Chondrocyte (in vitro differentiated cells): ENCODE results near the gene PCCA. TPM values are rescaled to one million over a fixed set of nuclear protein-coding genes. Genes with fewer than 3 reads are reported as not detected.

Experiments used
- DNase-seq: peaks from one replicate; pipeline ENCODE4 v3.0.0; 2021; ENCODE audit warnings: mixed read lengths, low spot score
- H3K27ac Mint-ChIP-seq: one replicate; pipeline ENCODE4 v1.8.0; 2021; ENCODE audit warnings: mild to moderate bottlenecking, moderate library complexity, mixed read lengths; ENCODE audit not compliant: unreplicated experiment
- H3K27me3 Mint-ChIP-seq: 2 replicates; pipeline ENCODE4 v1.8.0; 2021; ENCODE audit warnings: low read depth, mixed read lengths
- H3K36me3 Mint-ChIP-seq: 2 replicates; pipeline ENCODE4 v1.8.0; 2021; ENCODE audit warnings: low read depth, mixed read lengths
- H3K4me1 Mint-ChIP-seq: 2 replicates; pipeline ENCODE4 v1.8.0; 2021; ENCODE audit warnings: low read depth, mild to moderate bottlenecking, mixed read lengths
- H3K4me3 Mint-ChIP-seq: one replicate; pipeline ENCODE4 v1.8.0; 2021; ENCODE audit warnings: mild to moderate bottlenecking, moderate library complexity, mixed read lengths; ENCODE audit not compliant: unreplicated experiment
- H3K9me3 Mint-ChIP-seq: 2 replicates; pipeline ENCODE4 v1.8.0; 2021; ENCODE audit warnings: low read depth, mixed read lengths
- total RNA-seq: library from RNA; stranded (reverse); gene quantifications from 3 replicates; pipeline ENCODE4 v1.2.1, GENCODE V29; 2021
- TF ChIP-seq, protein P1 (sequence below): fragments of 200-600 bp; sonication (generic); IDR thresholded peaks from 2 replicates; pipeline ENCODE4 v1.5.0; 2021; ENCODE audit warnings: antibody characterized with exemption, mild to moderate bottlenecking, moderate library complexity

Gene PCCA
- total RNA-seq, 1 donor from 2014 or later = 15.1 TPM

DNA sequence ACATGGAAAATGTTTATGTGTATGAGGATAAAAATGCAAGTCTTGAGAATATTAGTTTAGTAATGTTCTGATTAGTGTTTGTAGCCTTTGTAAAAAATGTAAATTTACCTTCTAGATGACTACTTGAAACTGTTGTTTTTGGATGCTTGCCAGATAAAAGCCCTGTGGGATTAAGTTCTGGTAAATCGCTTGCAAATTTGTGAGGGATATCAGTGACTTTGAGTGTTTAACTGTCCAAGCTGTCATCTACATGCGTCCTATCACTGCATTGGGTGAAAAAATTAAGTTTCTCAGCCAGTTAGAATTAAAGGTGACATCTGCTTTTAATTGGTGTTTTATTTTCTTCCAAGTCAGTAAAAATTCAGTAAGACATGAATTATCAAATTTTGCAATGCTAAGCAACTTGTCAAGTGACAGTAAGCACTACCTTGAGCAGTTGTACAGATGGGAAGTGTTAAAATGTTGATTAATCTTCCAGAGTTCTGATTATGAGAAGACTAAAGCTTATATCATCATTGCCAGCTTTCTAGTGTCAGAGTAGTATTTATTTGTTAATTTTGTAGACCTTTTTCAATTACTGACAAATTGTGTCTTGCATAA lies 88.0 kb downstream of the PCCA start:
- Mint-ChIP-seq H3K4me1 (peaks cover 26% of the 10 kb centered on the region), H3K4me3 (no peak overlapping the region), H3K9me3 (no peaks in the 10 kb centered on the region), H3K27ac (no peak overlapping the region), H3K36me3 (no peaks in the 10 kb centered on the region), H3K27me3 (no peaks in the 10 kb centered on the region)
- no peak for DNase-seq
- TF ChIP-seq, protein P1, sequence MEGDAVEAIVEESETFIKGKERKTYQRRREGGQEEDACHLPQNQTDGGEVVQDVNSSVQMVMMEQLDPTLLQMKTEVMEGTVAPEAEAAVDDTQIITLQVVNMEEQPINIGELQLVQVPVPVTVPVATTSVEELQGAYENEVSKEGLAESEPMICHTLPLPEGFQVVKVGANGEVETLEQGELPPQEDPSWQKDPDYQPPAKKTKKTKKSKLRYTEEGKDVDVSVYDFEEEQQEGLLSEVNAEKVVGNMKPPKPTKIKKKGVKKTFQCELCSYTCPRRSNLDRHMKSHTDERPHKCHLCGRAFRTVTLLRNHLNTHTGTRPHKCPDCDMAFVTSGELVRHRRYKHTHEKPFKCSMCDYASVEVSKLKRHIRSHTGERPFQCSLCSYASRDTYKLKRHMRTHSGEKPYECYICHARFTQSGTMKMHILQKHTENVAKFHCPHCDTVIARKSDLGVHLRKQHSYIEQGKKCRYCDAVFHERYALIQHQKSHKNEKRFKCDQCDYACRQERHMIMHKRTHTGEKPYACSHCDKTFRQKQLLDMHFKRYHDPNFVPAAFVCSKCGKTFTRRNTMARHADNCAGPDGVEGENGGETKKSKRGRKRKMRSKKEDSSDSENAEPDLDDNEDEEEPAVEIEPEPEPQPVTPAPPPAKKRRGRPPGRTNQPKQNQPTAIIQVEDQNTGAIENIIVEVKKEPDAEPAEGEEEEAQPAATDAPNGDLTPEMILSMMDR = no peak

DNA sequence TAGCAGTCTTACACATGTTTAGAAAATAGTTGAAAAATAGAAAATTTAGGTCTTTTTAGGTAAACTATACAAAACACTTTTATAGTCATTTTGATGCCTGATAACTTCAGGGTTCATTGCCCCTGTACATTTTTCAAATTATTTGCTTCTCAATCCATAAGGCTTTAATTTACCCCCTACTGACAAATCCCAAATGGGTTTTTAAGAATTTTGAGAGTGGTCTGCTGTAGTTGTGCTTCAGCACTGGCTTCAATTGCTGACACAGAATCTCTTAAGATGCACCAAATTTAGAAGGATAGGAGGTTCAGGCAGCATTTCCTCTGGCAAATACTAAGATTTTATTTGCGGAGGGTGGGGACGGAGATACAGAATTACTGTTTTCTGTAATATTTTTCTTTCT lies 89.4 kb downstream of the PCCA start:
- Mint-ChIP-seq H3K4me1 (peaks cover 21% of the 10 kb centered on the region), H3K4me3 (no peak overlapping the region), H3K9me3 (no peaks in the 10 kb centered on the region), H3K27ac (no peak overlapping the region), H3K27me3 (no peaks in the 10 kb centered on the region), H3K36me3 (no peaks in the 10 kb centered on the region)
- DNase-seq = no peak
- TF ChIP-seq, protein P1 = no peak

DNA sequence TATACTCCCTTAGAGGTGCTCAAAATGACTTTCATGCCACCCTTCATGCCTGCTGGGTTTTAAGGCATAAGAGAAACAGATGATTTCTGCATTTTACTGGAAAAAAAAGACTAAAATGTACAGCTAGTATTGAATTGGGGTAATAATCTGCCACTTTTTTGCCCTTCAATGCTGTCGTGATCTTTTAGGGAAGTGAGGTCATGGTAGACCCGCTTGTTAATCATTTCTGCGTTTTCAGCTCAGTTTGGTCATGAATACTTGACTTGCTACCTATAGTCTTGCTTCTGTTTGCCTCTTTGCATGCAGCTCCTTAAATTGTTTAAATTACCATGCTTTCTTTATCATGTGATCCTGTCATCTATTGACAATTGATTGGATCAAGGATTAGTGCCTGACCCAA lies 90.4 kb downstream of the PCCA start:
- Mint-ChIP-seq H3K9me3 (no peaks in the 10 kb centered on the region), H3K27me3 (no peaks in the 10 kb centered on the region), H3K27ac (no peak overlapping the region), H3K4me1 (peaks cover 21% of the 10 kb centered on the region), H3K36me3 (no peaks in the 10 kb centered on the region), H3K4me3 (no peak overlapping the region)
- DNase-seq = no peak
- TF ChIP-seq, protein P1 = no peak

DNA sequence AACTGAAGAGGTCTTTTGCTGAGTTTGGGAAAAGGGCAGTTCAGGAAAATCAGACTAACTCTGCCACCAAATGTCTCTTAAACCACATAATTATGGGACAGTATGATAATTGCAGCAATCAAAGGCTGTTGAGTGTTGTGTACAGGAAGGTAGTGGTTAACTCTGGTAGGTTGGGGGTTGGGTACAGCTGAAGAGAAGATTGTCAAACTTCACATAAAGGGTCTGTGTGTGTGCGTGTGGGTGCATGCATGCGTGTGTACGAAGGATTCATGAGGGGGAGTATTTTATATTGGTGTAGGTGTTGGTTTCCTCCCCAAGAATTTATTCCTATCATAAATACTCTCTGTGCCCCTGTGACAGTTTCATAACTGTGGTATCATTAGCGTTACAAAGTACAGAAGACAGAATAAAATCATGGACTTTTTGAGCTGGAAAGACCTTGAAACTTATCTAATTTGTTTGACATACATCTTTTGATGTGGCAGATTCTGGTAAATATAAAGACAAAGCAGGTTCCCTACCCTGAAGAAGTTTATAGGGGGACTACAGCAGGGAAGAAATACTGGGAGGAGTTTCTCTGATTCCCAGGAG lies 94.1 kb downstream of the PCCA start:
- no peaks in the 10 kb centered on the region for H3K36me3 Mint-ChIP-seq
- peaks cover 4% of the 10 kb centered on the region for H3K4me1 Mint-ChIP-seq
- H3K27ac Mint-ChIP-seq = no peak overlapping the region
- no peak overlapping the region for H3K4me3 Mint-ChIP-seq
- DNase-seq = no peak
- H3K9me3 Mint-ChIP-seq = no peaks in the 10 kb centered on the region
- no peaks in the 10 kb centered on the region for H3K27me3 Mint-ChIP-seq
- TF ChIP-seq, protein P1 = no peak

DNA sequence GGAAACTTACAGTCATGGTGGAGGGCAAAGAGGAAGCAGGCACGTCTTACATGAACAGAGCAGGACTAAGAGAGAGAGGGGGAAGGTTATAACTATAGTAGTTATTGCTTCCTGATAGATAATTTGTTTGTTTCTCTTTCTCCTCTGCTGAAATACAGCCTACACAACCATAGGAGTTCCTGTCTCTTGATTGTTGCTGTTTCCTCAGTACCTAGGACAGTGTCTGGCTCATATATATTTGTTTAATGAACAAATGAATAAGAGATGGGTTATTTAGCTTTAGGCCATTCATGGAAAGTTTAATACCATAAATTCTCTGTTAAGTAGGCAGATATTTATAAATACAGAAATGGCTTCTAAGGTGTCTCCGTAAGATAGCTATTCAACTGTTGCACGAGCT lies 95.2 kb downstream of the PCCA start:
- Mint-ChIP-seq H3K36me3 (no peaks in the 10 kb centered on the region), H3K9me3 (no peaks in the 10 kb centered on the region), H3K27me3 (no peaks in the 10 kb centered on the region), H3K27ac (no peak overlapping the region), H3K4me3 (no peak overlapping the region), H3K4me1 (no peaks in the 10 kb centered on the region)
- DNase-seq = no peak
- TF ChIP-seq, protein P1 = no peak
